ENCODE measurements around the gene CDK7.

GRCh38 chr5:69317391-69317790, 82.7 kb downstream of the CDK7 start:
- TF ChIP-seq CTCF (IDR thresholded peaks at IDR 0.05) (no peak), EZH2 (IDR thresholded peaks at IDR 0.05; ENCODE audit: borderline replicate concordance, insufficient read depth, low read depth, low read length, poor library complexity, severe bottlenecking) (no peak)

All from B cell (primary cell).